Effector memory CD8-positive, alpha-beta T cell (primary cell): ENCODE data around the gene TIMM29.
A peak's percentile ranks its signal among the peaks of the same experiment; 100 is the strongest.

ENCODE experiments used
- ATAC-seq: fragments of 150-1000 bp; cut with Tn5 transposase; replicated peaks from 2 replicates; pipeline ENCODE4 v1.10.0; 2021; ENCODE audit warnings: mild to moderate bottlenecking, moderate library complexity
- DNase-seq, 3 experiments: peaks; one replicate each; pipeline ENCODE4 v3.0.0; 2021
- H3K27ac Mint-ChIP-seq, 2 donors: one replicate each; pipeline ENCODE4 v1.8.0; 2022; ENCODE audit warnings: mild to moderate bottlenecking in 2 of 2, mixed read lengths in 2 of 2, moderate library complexity in 2 of 2
- H3K27me3 Mint-ChIP-seq, 2 donors: one replicate each; pipeline ENCODE4 v1.8.0; 2022; ENCODE audit warnings: mixed read lengths in 2 of 2
- H3K36me3 Mint-ChIP-seq: one replicate; pipeline ENCODE4 v1.8.0; 2022; ENCODE audit warnings: mild to moderate bottlenecking, moderate library complexity, mixed read lengths; ENCODE audit not compliant: insufficient read depth
- H3K4me1 Mint-ChIP-seq, 2 donors: one replicate each; pipeline ENCODE4 v1.8.0; 2022; ENCODE audit warnings: low read depth in 2 of 2, mixed read lengths in 2 of 2
- H3K4me3 Mint-ChIP-seq, 2 donors: one replicate each; pipeline ENCODE4 v1.8.0; 2022; ENCODE audit warnings: mild to moderate bottlenecking in 2 of 2, mixed read lengths in 2 of 2, moderate library complexity in 2 of 2
- H3K9me3 Mint-ChIP-seq, 2 donors: one replicate each; pipeline ENCODE4 v1.8.0; 2022; ENCODE audit warnings: mixed read lengths in 2 of 2

TIMM29 gene

GRCh38 chr19:10895920-10896319, 32.7 kb upstream of the TIMM29 start:
- no peaks in the 10 kb centered on the region for H3K27me3 Mint-ChIP-seq
- H3K4me3 Mint-ChIP-seq, result no peak overlapping the region
- no peak overlapping the region for H3K27ac Mint-ChIP-seq
- no peak for ATAC-seq
- peaks cover 3% of the 10 kb centered on the region for H3K36me3 Mint-ChIP-seq
- DNase-seq, result no peak
- peaks cover 13 to 18% of the 10 kb centered on the region in 2 donors for H3K4me1 Mint-ChIP-seq
- H3K9me3 Mint-ChIP-seq, result no peaks in the 10 kb centered on the region

GRCh38 chr19:10896851-10897526, 31.6 kb upstream of the TIMM29 start:
- ATAC-seq (no peak), DNase-seq (no peak)
- peak overlapping the region; percentile 16 to 42 for H3K27ac Mint-ChIP-seq
- no peak overlapping the region for H3K4me3 Mint-ChIP-seq
- no peaks in the 10 kb centered on the region for H3K27me3 Mint-ChIP-seq
- no peaks in the 10 kb centered on the region for H3K9me3 Mint-ChIP-seq
- peaks cover 13 to 18% of the 10 kb centered on the region in 2 donors for H3K4me1 Mint-ChIP-seq
- peaks cover 6% of the 10 kb centered on the region for H3K36me3 Mint-ChIP-seq

- Mint-ChIP-seq H3K27me3 (no peaks in the 10 kb centered on the region), H3K4me1 (peaks cover 13 to 19% of the 10 kb centered on the region in 2 donors), H3K36me3 (peaks cover 6% of the 10 kb centered on the region), H3K9me3 (peaks cover 0 to 1% of the 10 kb centered on the region in 2 donors), H3K4me3 (no peak overlapping the region), H3K27ac (peak overlapping the region in 1 of 2 donors; percentile 58)
- DNase-seq (no peak), ATAC-seq (no peak)
Observed at GRCh38 chr19:10898633-10899032, 30.0 kb upstream of the TIMM29 start.

- Mint-ChIP-seq H3K36me3 (peaks cover 6% of the 10 kb centered on the region), H3K27me3 (no peaks in the 10 kb centered on the region), H3K9me3 (peaks cover 0 to 1% of the 10 kb centered on the region in 2 donors), H3K4me1 (peaks cover 13 to 17% of the 10 kb centered on the region in 2 donors), H3K27ac (peak overlapping the region in 1 of 2 donors; percentile 58), H3K4me3 (no peak overlapping the region)
- DNase-seq (no peak), ATAC-seq (no peak)
Observed at GRCh38 chr19:10899151-10899653, 29.4 kb upstream of the TIMM29 start.

GRCh38 chr19:10907925-10908324, 20.7 kb upstream of the TIMM29 start:
- Mint-ChIP-seq H3K4me1 (peaks cover 0 to 1% of the 10 kb centered on the region in 2 donors), H3K36me3 (peaks cover 20% of the 10 kb centered on the region), H3K27me3 (no peaks in the 10 kb centered on the region), H3K27ac (no peak overlapping the region), H3K4me3 (no peak overlapping the region), H3K9me3 (peaks cover 0 to under 1% of the 10 kb centered on the region in 2 donors)
- ATAC-seq (no peak), DNase-seq (no peak)

GRCh38 chr19:10908380-10908960, 20.1 kb upstream of the TIMM29 start:
- ATAC-seq (no peak), DNase-seq (no peak)
- Mint-ChIP-seq H3K4me1 (peaks cover 0 to 1% of the 10 kb centered on the region in 2 donors), H3K4me3 (no peak overlapping the region), H3K27me3 (no peaks in the 10 kb centered on the region), H3K9me3 (no peaks in the 10 kb centered on the region), H3K36me3 (peaks cover 23% of the 10 kb centered on the region), H3K27ac (no peak overlapping the region)

- Mint-ChIP-seq H3K4me1 (no peaks in the 10 kb centered on the region), H3K9me3 (no peaks in the 10 kb centered on the region), H3K27me3 (no peaks in the 10 kb centered on the region), H3K4me3 (no peak overlapping the region), H3K36me3 (peaks cover 20% of the 10 kb centered on the region), H3K27ac (no peak overlapping the region)
- ATAC-seq (no peak), DNase-seq (no peak)
Observed at GRCh38 chr19:10911579-10912363, 16.8 kb upstream of the TIMM29 start.

GRCh38 chr19:10912619-10913018, 16.0 kb upstream of the TIMM29 start:
- no peak overlapping the region for H3K27ac Mint-ChIP-seq
- ATAC-seq (no peak), DNase-seq (no peak)
- H3K9me3 Mint-ChIP-seq, result no peaks in the 10 kb centered on the region
- no peaks in the 10 kb centered on the region for H3K4me1 Mint-ChIP-seq
- H3K4me3 Mint-ChIP-seq, result no peak overlapping the region
- no peaks in the 10 kb centered on the region for H3K27me3 Mint-ChIP-seq
- peaks cover 17% of the 10 kb centered on the region for H3K36me3 Mint-ChIP-seq

GRCh38 chr19:10913716-10914340, 14.8 kb upstream of the TIMM29 start:
- DNase-seq (no peak), ATAC-seq (no peak)
- H3K4me3 Mint-ChIP-seq, result no peak overlapping the region
- H3K4me1 Mint-ChIP-seq, result no peaks in the 10 kb centered on the region
- H3K27me3 Mint-ChIP-seq, result no peaks in the 10 kb centered on the region
- no peaks in the 10 kb centered on the region for H3K9me3 Mint-ChIP-seq
- H3K27ac Mint-ChIP-seq, result no peak overlapping the region
- peaks cover 16% of the 10 kb centered on the region for H3K36me3 Mint-ChIP-seq

- H3K27ac Mint-ChIP-seq, result no peak overlapping the region
- H3K4me1 Mint-ChIP-seq, result no peaks in the 10 kb centered on the region
- DNase-seq, result no peak
- peaks cover 8% of the 10 kb centered on the region for H3K36me3 Mint-ChIP-seq
- no peaks in the 10 kb centered on the region for H3K27me3 Mint-ChIP-seq
- H3K4me3 Mint-ChIP-seq, result no peak overlapping the region
- no peaks in the 10 kb centered on the region for H3K9me3 Mint-ChIP-seq
- no peak for ATAC-seq
Observed at GRCh38 chr19:10915130-10916091, 13.2 kb upstream of the TIMM29 start.

GRCh38 chr19:10916602-10917001, 12.0 kb upstream of the TIMM29 start:
- Mint-ChIP-seq H3K36me3 (peaks cover 11% of the 10 kb centered on the region), H3K9me3 (no peaks in the 10 kb centered on the region)

GRCh38 chr19:10918359-10918758, 10.3 kb upstream of the TIMM29 start:
- H3K4me1 Mint-ChIP-seq, result no peaks in the 10 kb centered on the region
- peaks cover 6% of the 10 kb centered on the region for H3K36me3 Mint-ChIP-seq

More at GRCh38 chr19:10916602-10917001, 12.0 kb upstream of the TIMM29 start:
- Mint-ChIP-seq H3K4me3 (no peak overlapping the region), H3K27ac (no peak overlapping the region), H3K27me3 (no peaks in the 10 kb centered on the region), H3K4me1 (no peaks in the 10 kb centered on the region)
- ATAC-seq, result no peak
- DNase-seq, result no peak

More at GRCh38 chr19:10918359-10918758, 10.3 kb upstream of the TIMM29 start:
- no peaks in the 10 kb centered on the region for H3K9me3 Mint-ChIP-seq
- no peak overlapping the region for H3K4me3 Mint-ChIP-seq
- no peak for DNase-seq
- ATAC-seq, result no peak
- H3K27me3 Mint-ChIP-seq, result no peaks in the 10 kb centered on the region
- no peak overlapping the region for H3K27ac Mint-ChIP-seq
